ENCODE measurements around the gene ASB1.

The ASB1 gene

GRCh38 chr2:238415036-238415764, 11.5 kb upstream of the ASB1 start:
- H3K9ac ChIP-seq (ENCODE audit: low read length in 2 of 2), result no peak overlapping the region
- H3K27me3 ChIP-seq (ENCODE audit: control insufficient read depth in 1 of 2, insufficient read depth in 2 of 2, low read length in 2 of 2), result no peaks in the 10 kb centered on the region
- no peaks in the 10 kb centered on the region for H3K4me1 ChIP-seq (ENCODE audit: control insufficient read depth, insufficient read depth, low read length)
- no peak overlapping the region for H3K4me3 ChIP-seq (ENCODE audit: low read length in 2 of 2)
- H3K27ac ChIP-seq (ENCODE audit: low read length), result no peak overlapping the region
- H3K9me3 ChIP-seq (ENCODE audit: control insufficient read depth in 2 of 2, low read length in 2 of 2), result no peaks in the 10 kb centered on the region
- H3K36me3 ChIP-seq (ENCODE audit: control insufficient read depth in 2 of 2, insufficient read depth in 2 of 2, low read length in 2 of 2), result no peaks in the 10 kb centered on the region

GRCh38 chr2:238415893-238416292, 10.8 kb upstream of the ASB1 start:
- Histone ChIP-seq H3K9ac (ENCODE audit: low read length in 2 of 2) (no peak overlapping the region), H3K36me3 (ENCODE audit: control insufficient read depth in 2 of 2, insufficient read depth in 2 of 2, low read length in 2 of 2) (no peaks in the 10 kb centered on the region), H3K27me3 (ENCODE audit: control insufficient read depth in 1 of 2, insufficient read depth in 2 of 2, low read length in 2 of 2) (no peaks in the 10 kb centered on the region), H3K4me3 (ENCODE audit: low read length in 2 of 2) (no peak overlapping the region), H3K9me3 (ENCODE audit: control insufficient read depth in 2 of 2, low read length in 2 of 2) (no peaks in the 10 kb centered on the region), H3K4me1 (ENCODE audit: control insufficient read depth, insufficient read depth, low read length) (no peaks in the 10 kb centered on the region), H3K27ac (ENCODE audit: low read length) (no peak overlapping the region)

DNA sequence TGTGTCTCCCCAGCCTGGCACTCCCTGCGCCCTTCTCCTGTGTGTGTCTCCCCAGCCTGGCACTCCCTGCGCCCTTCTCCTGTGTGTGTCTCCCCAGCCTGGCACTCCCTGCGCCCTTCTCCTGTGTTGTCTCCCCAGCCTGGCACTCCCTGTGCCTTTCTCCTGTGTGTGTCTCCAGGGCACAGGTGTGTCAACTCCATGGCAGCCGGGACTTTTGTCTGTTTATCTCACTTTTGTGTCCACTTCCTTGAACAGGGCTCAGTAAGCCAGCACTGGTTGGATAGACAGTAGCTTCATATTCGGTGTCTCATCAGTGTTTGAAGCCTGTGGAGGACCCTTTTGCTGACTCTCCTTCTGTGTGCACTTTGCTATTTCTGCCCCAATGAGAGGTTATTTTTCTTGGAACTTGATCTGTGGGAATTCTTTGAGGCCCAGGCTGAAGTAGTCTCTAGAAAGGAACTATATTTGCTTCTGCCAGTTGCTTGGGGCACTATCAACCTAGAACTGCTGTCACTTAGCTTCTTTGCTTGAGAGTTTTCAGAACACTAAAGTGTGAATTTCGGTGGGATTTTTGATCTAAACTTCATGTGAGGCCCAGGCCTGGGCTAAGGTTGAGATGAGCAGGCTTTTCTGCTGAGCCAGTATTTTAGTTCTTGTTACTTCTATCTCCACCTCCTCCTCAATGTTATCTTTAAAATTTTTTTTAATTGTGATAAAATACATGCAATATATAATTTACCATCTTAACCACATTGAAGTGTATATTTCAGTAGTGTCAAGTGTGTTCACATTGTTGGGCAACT, 8.3 kb upstream of the ASB1 start:
- Histone ChIP-seq H3K27ac (ENCODE audit: low read length) (no peak overlapping the region), H3K4me3 (ENCODE audit: low read length in 2 of 2) (no peak overlapping the region), H3K27me3 (ENCODE audit: control insufficient read depth in 1 of 2, insufficient read depth in 2 of 2, low read length in 2 of 2) (no peaks in the 10 kb centered on the region), H3K4me1 (ENCODE audit: control insufficient read depth, insufficient read depth, low read length) (no peaks in the 10 kb centered on the region), H3K9ac (ENCODE audit: low read length in 2 of 2) (no peak overlapping the region), H3K36me3 (ENCODE audit: control insufficient read depth in 2 of 2, insufficient read depth in 2 of 2, low read length in 2 of 2) (no peaks in the 10 kb centered on the region), H3K9me3 (ENCODE audit: control insufficient read depth in 2 of 2, low read length in 2 of 2) (no peaks in the 10 kb centered on the region)

GRCh38 chr2:238418999-238419546, 7.7 kb upstream of the ASB1 start:
- H3K9ac ChIP-seq (ENCODE audit: low read length in 2 of 2), result no peak overlapping the region
- H3K4me3 ChIP-seq (ENCODE audit: low read length in 2 of 2), result no peak overlapping the region
- H3K27ac ChIP-seq (ENCODE audit: low read length), result no peak overlapping the region
- H3K36me3 ChIP-seq (ENCODE audit: control insufficient read depth in 2 of 2, insufficient read depth in 2 of 2, low read length in 2 of 2), result no peaks in the 10 kb centered on the region
- no peaks in the 10 kb centered on the region for H3K27me3 ChIP-seq (ENCODE audit: control insufficient read depth in 1 of 2, insufficient read depth in 2 of 2, low read length in 2 of 2)
- no peaks in the 10 kb centered on the region for H3K4me1 ChIP-seq (ENCODE audit: control insufficient read depth, insufficient read depth, low read length)
- H3K9me3 ChIP-seq (ENCODE audit: control insufficient read depth in 2 of 2, low read length in 2 of 2), result no peaks in the 10 kb centered on the region

DNA sequence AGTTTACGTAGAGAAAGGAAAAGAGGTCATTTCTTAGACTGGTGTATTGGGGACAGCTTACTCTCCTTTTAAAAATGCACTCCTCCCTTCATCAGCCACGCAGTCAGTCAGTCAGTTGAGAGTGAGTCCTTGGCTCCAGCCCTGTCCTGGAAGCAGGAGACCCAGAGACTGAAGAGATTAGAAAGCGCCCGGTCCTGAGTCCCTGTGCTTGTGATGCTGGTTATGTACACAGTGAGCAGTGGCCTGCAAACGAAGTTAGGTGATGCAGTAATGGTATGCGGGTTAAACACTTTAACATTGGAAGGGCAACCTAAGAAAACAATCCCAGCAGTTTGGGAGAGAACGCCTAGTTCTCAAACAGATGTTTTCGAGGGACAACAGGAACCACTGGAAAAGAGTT, 6.3 kb upstream of the ASB1 start:
- no peak overlapping the region for H3K4me3 ChIP-seq (ENCODE audit: low read length in 2 of 2)
- H3K36me3 ChIP-seq (ENCODE audit: control insufficient read depth in 2 of 2, insufficient read depth in 2 of 2, low read length in 2 of 2), result no peaks in the 10 kb centered on the region
- H3K9me3 ChIP-seq (ENCODE audit: control insufficient read depth in 2 of 2, low read length in 2 of 2), result no peaks in the 10 kb centered on the region
- H3K4me1 ChIP-seq (ENCODE audit: control insufficient read depth, insufficient read depth, low read length), result no peaks in the 10 kb centered on the region
- no peak overlapping the region for H3K27ac ChIP-seq (ENCODE audit: low read length)
- H3K9ac ChIP-seq (ENCODE audit: low read length in 2 of 2), result no peak overlapping the region
- H3K27me3 ChIP-seq (ENCODE audit: control insufficient read depth in 1 of 2, insufficient read depth in 2 of 2, low read length in 2 of 2), result no peaks in the 10 kb centered on the region

DNA sequence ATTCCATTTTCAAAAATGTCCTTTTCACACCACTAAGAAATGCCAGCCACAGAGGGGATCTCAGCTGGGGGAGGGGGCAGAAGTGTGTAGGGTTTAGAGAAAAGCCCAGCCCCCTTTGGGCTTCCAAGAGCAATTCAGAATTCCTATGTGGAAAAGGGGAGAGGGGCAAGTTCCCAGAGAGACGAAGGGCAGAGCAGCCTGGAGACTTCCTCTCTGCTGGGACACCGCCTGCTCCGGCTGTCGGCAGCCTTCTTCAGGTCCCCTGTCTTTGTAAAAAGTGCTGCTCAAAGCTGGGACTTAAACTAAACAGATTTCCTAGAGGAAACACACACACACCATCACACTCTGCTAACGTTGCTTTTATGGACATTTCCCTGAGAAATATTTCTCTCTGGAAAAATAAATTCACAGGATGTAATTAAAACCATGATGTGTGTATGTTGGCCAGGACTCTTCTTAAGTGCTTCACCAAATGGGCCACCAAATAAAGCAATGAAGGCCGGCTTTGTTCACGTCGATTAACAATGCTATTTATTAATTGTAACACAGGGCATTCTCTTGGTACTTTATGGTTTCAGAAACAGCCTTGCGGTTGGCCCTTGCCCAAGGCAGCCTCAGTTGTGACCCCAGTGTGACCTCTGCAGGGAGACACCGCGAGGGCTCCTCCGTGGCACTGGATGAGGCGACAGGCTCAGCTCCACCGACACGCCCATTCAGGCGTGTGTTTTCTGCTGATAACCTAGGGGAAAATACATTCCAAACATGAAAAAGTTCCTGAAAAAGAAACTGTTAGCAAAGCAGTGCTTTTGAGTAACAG, 5.6 kb upstream of the ASB1 start:
- Histone ChIP-seq H3K4me1 (ENCODE audit: control insufficient read depth, insufficient read depth, low read length) (peaks cover 5% of the 10 kb centered on the region), H3K9me3 (ENCODE audit: control insufficient read depth in 2 of 2, low read length in 2 of 2) (no peaks in the 10 kb centered on the region), H3K9ac (ENCODE audit: low read length in 2 of 2) (no peak overlapping the region), H3K27me3 (ENCODE audit: control insufficient read depth in 1 of 2, insufficient read depth in 2 of 2, low read length in 2 of 2) (no peaks in the 10 kb centered on the region), H3K27ac (ENCODE audit: low read length) (no peak overlapping the region), H3K36me3 (ENCODE audit: control insufficient read depth in 2 of 2, insufficient read depth in 2 of 2, low read length in 2 of 2) (no peaks in the 10 kb centered on the region), H3K4me3 (ENCODE audit: low read length in 2 of 2) (no peak overlapping the region)

DNA sequence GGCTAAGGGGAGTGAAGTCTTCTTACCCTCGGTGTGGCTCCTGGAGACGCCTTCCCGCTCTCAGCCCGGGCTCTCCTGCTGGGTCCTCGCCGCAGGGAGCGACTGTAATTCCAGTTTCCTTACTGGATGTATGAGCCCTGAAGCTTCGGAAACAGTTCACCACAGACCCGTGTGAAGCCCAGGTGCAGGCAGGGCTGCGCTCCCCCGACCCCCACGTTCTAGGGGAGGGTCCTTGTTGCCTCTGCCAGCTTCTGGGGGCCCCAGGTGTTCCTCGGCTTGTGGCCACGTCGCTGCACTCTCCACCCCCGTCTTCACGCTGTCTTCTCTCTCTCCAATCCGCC, 5.1 kb upstream of the ASB1 start:
- H3K36me3 ChIP-seq (ENCODE audit: control insufficient read depth in 2 of 2, insufficient read depth in 2 of 2, low read length in 2 of 2), result no peaks in the 10 kb centered on the region
- H3K27ac ChIP-seq (ENCODE audit: low read length), result no peak overlapping the region
- no peaks in the 10 kb centered on the region for H3K27me3 ChIP-seq (ENCODE audit: control insufficient read depth in 1 of 2, insufficient read depth in 2 of 2, low read length in 2 of 2)

GRCh38 chr2:238422285-238422684, 4.4 kb upstream of the ASB1 start:
- Histone ChIP-seq H3K27ac (ENCODE audit: low read length) (no peak overlapping the region), H3K27me3 (ENCODE audit: control insufficient read depth in 1 of 2, insufficient read depth in 2 of 2, low read length in 2 of 2) (no peaks in the 10 kb centered on the region), H3K9ac (ENCODE audit: low read length in 2 of 2) (no peak overlapping the region), H3K4me1 (ENCODE audit: control insufficient read depth, insufficient read depth, low read length) (peaks cover 9% of the 10 kb centered on the region), H3K4me3 (ENCODE audit: low read length in 2 of 2) (no peak overlapping the region), H3K36me3 (ENCODE audit: control insufficient read depth in 2 of 2, insufficient read depth in 2 of 2, low read length in 2 of 2) (no peaks in the 10 kb centered on the region), H3K9me3 (ENCODE audit: control insufficient read depth in 2 of 2, low read length in 2 of 2) (no peaks in the 10 kb centered on the region)

More for the DNA sequence above, 5.1 kb upstream of the ASB1 start:
- Histone ChIP-seq H3K9me3 (ENCODE audit: control insufficient read depth in 2 of 2, low read length in 2 of 2) (no peaks in the 10 kb centered on the region), H3K9ac (ENCODE audit: low read length in 2 of 2) (no peak overlapping the region), H3K4me3 (ENCODE audit: low read length in 2 of 2) (no peak overlapping the region), H3K4me1 (ENCODE audit: control insufficient read depth, insufficient read depth, low read length) (peaks cover 7% of the 10 kb centered on the region)

DNA sequence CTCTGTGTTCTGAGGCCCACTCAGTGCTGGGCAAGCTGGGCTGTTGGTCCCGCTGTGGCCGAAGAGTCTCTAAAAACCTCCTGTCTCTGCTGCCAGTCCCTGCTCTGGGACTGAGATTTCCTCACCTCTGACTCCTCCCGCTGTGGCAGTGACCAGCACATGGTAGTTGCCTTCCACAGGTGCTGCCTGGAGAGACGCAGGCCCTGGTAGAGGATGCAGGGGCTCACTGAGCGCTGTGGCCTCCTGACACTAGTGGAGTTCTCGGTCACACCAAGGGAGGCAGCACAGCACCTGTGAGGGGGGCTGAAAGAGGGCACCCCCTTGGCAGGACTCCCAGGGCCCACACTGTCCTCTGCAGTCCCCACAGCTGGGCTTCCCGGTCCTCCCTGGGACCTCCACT, 3.8 kb upstream of the ASB1 start:
- Histone ChIP-seq H3K4me3 (ENCODE audit: low read length in 2 of 2) (no peak overlapping the region), H3K4me1 (ENCODE audit: control insufficient read depth, insufficient read depth, low read length) (peaks cover 15% of the 10 kb centered on the region), H3K9ac (ENCODE audit: low read length in 2 of 2) (no peak overlapping the region), H3K9me3 (ENCODE audit: control insufficient read depth in 2 of 2, low read length in 2 of 2) (no peaks in the 10 kb centered on the region), H3K36me3 (ENCODE audit: control insufficient read depth in 2 of 2, insufficient read depth in 2 of 2, low read length in 2 of 2) (no peaks in the 10 kb centered on the region), H3K27ac (ENCODE audit: low read length) (no peak overlapping the region), H3K27me3 (ENCODE audit: control insufficient read depth in 1 of 2, insufficient read depth in 2 of 2, low read length in 2 of 2) (no peaks in the 10 kb centered on the region)

- Histone ChIP-seq H3K4me3 (ENCODE audit: low read length in 2 of 2) (no peak overlapping the region), H3K27me3 (ENCODE audit: control insufficient read depth in 1 of 2, insufficient read depth in 2 of 2, low read length in 2 of 2) (no peaks in the 10 kb centered on the region), H3K9me3 (ENCODE audit: control insufficient read depth in 2 of 2, low read length in 2 of 2) (no peaks in the 10 kb centered on the region), H3K9ac (ENCODE audit: low read length in 2 of 2) (no peak overlapping the region), H3K4me1 (ENCODE audit: control insufficient read depth, insufficient read depth, low read length) (peaks cover 22% of the 10 kb centered on the region), H3K27ac (ENCODE audit: low read length) (no peak overlapping the region), H3K36me3 (ENCODE audit: control insufficient read depth in 2 of 2, insufficient read depth in 2 of 2, low read length in 2 of 2) (no peaks in the 10 kb centered on the region)
These were observed 3.0 kb upstream of the ASB1 start for GRCh38 chr2:238423561-238424312.
